HUES6 (cell line): Measurements from ENCODE around the gene DNM1.

ENCODE experiments used
- H3K27ac ChIP-seq: 2 replicates; pipeline ENCODE4 v1.7.0; 2013; ENCODE audit warnings: low read depth, mild to moderate bottlenecking, low read length, inconsistent platforms
- H3K27me3 ChIP-seq: 2 replicates; pipeline ENCODE4 v1.6.1; 2013; ENCODE audit warnings: low read length; ENCODE audit not compliant: control insufficient read depth, insufficient read depth
- H3K36me3 ChIP-seq: 2 replicates; pipeline ENCODE4 v1.6.1; 2013; ENCODE audit warnings: low read length; ENCODE audit not compliant: control insufficient read depth, insufficient read depth
- H3K4me1 ChIP-seq: 2 replicates; pipeline ENCODE4 v1.6.1; 2013; ENCODE audit warnings: low read length; ENCODE audit not compliant: control insufficient read depth, insufficient read depth
- H3K4me3 ChIP-seq: 2 replicates; pipeline ENCODE4 v1.5.1; 2013; ENCODE audit warnings: low read depth, low read length
- H3K9ac ChIP-seq: one replicate; pipeline ENCODE4 v1.6.1; 2013; ENCODE audit warnings: mild to moderate bottlenecking, low read length
- H3K9me3 ChIP-seq: 2 replicates; pipeline ENCODE4 v1.6.1; 2013; ENCODE audit warnings: low read depth, low read length; ENCODE audit not compliant: control insufficient read depth, insufficient read depth

Gene DNM1

DNA sequence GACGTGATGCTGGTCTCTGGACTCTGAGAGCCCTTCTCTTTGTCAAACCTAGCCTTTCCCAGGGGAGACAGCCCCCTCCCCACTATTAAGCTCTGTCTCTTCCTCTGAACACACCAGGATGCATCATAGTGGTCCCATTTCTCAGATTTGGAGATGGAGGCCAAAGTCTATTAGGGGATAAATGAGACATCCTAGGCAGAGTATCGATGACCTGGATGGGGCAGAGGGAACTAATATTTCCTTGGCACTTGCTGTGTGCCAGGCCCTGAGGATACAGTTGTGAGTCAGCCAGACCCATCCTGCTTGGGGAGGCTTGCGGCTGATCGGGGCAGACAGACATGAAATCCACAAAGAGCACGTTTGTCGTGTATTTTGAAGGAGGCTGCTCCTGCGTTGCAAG lies 5.2 kb downstream of the DNM1 start:
- Histone ChIP-seq H3K4me3 (no peak overlapping the region), H3K36me3 (peaks cover 8% of the 10 kb centered on the region; the same call in 1 of the 2 replicates), H3K27me3 (no peaks in the 10 kb centered on the region), H3K9me3 (no peaks in the 10 kb centered on the region), H3K9ac (no peak overlapping the region), H3K4me1 (peaks cover 10% of the 10 kb centered on the region), H3K27ac (no peak overlapping the region)

- H3K27me3 ChIP-seq, result no peaks in the 10 kb centered on the region
- no peaks in the 10 kb centered on the region for H3K9me3 ChIP-seq
- no peak overlapping the region for H3K4me3 ChIP-seq
- H3K9ac ChIP-seq, result no peak overlapping the region
- H3K36me3 ChIP-seq, result peaks cover 8% of the 10 kb centered on the region
- H3K27ac ChIP-seq, result no peak overlapping the region
- H3K4me1 ChIP-seq, result peaks cover 10% of the 10 kb centered on the region
Measured at GRCh38 chr9:128208946-128209669, 5.9 kb downstream of the DNM1 start.

DNA sequence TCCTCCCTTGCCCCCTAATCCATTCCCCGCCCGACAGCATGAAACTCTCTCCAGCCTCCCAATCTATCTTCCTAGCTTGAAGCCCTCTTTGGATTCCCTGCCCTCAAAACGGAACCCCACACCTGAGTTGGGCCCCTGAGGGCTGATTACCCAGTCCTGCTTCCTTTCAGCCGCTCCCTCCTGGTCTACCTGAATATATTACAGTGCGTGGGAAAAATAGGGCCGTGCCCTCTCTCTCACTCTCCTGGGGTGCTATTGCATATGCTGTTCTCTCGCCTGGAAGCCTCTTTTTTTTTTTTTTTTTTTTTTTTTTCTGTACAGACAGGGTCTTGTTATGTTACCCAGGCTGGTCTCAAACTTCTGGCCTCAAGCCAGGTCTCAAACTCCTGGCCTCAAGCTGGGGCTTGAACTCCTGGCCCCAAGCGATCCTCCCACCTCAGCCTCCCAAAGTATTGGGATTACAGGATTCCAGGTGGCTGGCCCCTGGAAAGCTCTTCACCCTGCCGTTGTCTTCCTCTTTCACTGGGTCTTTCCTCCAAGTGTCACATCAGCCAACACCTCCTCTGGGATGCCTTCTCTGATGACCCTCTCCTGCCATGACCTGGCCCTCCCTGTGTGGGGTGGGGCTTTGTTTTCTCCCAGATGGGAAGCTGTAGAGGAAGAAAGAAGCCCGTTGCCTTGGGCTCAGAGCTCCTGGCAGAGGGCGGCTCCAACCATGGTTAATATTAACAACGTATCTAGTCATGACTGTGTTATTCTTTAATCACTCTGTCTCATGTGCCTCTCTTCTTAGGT lies 8.2 kb downstream of the DNM1 start:
- no peaks in the 10 kb centered on the region for H3K27me3 ChIP-seq
- no peak overlapping the region for H3K4me3 ChIP-seq
- peaks cover 5% of the 10 kb centered on the region for H3K36me3 ChIP-seq
- no peak overlapping the region for H3K27ac ChIP-seq
- H3K9ac ChIP-seq, result no peak overlapping the region
- H3K9me3 ChIP-seq, result no peaks in the 10 kb centered on the region
- H3K4me1 ChIP-seq, result peaks cover 10% of the 10 kb centered on the region; the same call in 1 of the 2 replicates

GRCh38 chr9:128211981-128212281 lies 8.8 kb downstream of the DNM1 start:
- no peak overlapping the region for H3K9ac ChIP-seq
- H3K36me3 ChIP-seq, result peaks cover 5% of the 10 kb centered on the region
- peaks cover 10% of the 10 kb centered on the region; the same call in 1 of the 2 replicates for H3K4me1 ChIP-seq

GRCh38 chr9:128213746-128214497 lies 10.7 kb downstream of the DNM1 start:
- Histone ChIP-seq H3K9ac (no peak overlapping the region), H3K27me3 (no peaks in the 10 kb centered on the region), H3K27ac (no peak overlapping the region), H3K4me1 (peaks cover 18% of the 10 kb centered on the region; the same call in 1 of the 2 replicates), H3K9me3 (no peaks in the 10 kb centered on the region), H3K4me3 (no peak overlapping the region), H3K36me3 (peaks cover 2% of the 10 kb centered on the region; the same call in 1 of the 2 replicates)

More at GRCh38 chr9:128211981-128212281, 8.8 kb downstream of the DNM1 start:
- no peaks in the 10 kb centered on the region for H3K9me3 ChIP-seq
- H3K27me3 ChIP-seq, result no peaks in the 10 kb centered on the region
- H3K27ac ChIP-seq, result no peak overlapping the region
- no peak overlapping the region for H3K4me3 ChIP-seq

GRCh38 chr9:128214571-128215490 lies 11.7 kb downstream of the DNM1 start:
- Histone ChIP-seq H3K27ac (no peak overlapping the region), H3K4me3 (no peak overlapping the region), H3K27me3 (no peaks in the 10 kb centered on the region), H3K4me1 (peaks cover 18% of the 10 kb centered on the region; the same call in 1 of the 2 replicates), H3K36me3 (peaks cover 5% of the 10 kb centered on the region), H3K9me3 (no peaks in the 10 kb centered on the region), H3K9ac (no peak overlapping the region)

DNA sequence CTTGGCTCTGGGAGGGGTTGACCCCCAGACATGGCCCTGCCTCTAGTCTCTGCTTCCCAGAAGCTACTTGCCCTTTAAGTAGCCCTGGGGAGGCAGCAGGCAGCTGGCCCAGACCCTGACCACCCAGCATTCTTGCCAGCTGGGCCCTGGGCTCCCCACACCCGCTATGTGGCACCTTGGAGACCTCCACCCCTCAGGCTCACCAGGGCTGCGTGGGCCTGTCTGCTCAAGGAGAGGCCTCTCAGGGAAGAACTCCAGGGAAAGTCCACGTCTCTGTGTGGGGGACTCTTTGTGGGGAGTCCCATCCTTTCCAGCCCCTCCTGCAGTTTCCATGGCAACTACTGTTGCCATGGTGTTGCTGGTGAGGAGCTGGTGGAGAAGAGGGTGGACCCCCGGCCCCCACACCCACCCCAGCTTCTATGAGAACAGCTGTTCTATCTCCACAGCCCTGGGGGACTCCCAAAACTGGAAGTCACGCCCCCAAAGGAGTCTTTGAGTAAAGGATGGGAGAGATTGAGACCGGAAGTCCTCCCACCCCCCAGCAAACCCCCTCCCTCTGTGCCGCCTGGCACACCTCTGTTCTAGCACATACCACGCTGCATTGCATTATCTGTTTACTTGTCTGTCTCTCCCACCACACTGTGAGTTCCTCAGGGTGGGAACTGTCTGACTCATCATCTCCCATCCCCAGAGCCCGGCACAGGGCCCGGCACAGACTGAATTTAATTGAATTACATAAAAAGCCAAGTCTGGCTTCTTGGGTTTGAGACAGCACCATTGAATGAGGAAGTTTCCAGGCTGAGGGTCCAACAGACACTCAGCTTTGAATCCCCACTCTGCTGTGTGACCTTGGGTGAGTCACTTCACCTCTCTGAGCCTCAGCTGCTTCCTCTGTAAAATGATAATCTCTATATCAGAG lies 12.6 kb downstream of the DNM1 start:
- Histone ChIP-seq H3K9ac (no peak overlapping the region), H3K9me3 (no peaks in the 10 kb centered on the region), H3K27me3 (no peaks in the 10 kb centered on the region), H3K4me3 (no peak overlapping the region), H3K4me1 (peaks cover 18% of the 10 kb centered on the region; the same call in 1 of the 2 replicates), H3K27ac (no peak overlapping the region), H3K36me3 (peaks cover 12% of the 10 kb centered on the region)

DNA sequence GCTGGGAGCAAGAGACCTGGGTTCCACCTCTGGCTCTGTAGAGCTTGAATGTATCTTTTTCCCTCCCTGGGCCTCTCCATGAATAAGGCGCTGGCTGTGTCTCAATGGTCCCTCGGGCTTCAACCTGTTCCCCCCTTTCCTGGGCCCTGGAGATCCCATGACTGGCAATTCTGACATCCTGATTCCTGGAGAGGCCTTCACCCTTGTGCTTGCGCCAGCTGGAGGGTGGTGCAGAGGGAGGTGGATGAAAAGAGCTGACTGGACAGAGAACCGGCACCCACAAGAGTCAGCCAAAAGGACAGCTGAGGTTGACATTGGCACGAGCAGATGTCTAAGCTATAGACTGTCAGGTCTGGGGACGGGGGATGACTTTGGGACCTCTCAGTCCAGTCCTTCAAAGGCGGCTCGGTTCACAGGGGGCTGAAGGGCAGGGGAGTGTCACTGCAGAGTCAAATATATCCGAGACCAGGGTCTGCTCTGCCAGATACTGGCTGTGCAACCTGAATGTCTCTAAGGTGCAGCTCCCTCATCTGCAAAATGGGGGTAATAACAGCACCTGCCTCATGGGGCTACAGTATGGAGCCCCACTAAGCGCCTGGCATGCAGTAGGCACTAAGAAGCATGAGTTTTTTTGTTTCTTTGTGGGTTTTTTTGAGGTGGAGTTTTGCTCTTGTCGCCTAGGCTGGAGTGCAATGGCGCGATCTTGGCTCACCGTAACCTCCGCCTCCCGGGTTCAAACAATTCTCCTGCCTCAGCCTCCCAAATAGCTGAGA lies 13.8 kb downstream of the DNM1 start:
- Histone ChIP-seq H3K4me1 (peaks cover 18% of the 10 kb centered on the region; the same call in 1 of the 2 replicates), H3K27ac (no peak overlapping the region), H3K27me3 (no peaks in the 10 kb centered on the region), H3K4me3 (no peak overlapping the region), H3K9me3 (no peaks in the 10 kb centered on the region), H3K9ac (no peak overlapping the region), H3K36me3 (peaks cover 17% of the 10 kb centered on the region)

GRCh38 chr9:128218172-128218517 lies 15.0 kb downstream of the DNM1 start:
- Histone ChIP-seq H3K27ac (no peak overlapping the region), H3K36me3 (peaks cover 27% of the 10 kb centered on the region), H3K4me3 (peak overlapping the region; percentile 46), H3K9me3 (no peaks in the 10 kb centered on the region), H3K4me1 (peaks cover 18% of the 10 kb centered on the region; the same call in 1 of the 2 replicates), H3K9ac (no peak overlapping the region), H3K27me3 (no peaks in the 10 kb centered on the region)
